ENCODE measurements around the gene KIF26B. TPM values are rescaled to one million over a fixed set of nuclear protein-coding genes. Genes with fewer than 3 reads are reported as not detected.

KIF26B gene
- total and polyA plus RNA-seq, 10 of the 15 experiments (the other 5 are each of a cell fraction or from before 2014, with no cell fraction given): 0.35 to 11.6 (median 2.2) TPM

DNA sequence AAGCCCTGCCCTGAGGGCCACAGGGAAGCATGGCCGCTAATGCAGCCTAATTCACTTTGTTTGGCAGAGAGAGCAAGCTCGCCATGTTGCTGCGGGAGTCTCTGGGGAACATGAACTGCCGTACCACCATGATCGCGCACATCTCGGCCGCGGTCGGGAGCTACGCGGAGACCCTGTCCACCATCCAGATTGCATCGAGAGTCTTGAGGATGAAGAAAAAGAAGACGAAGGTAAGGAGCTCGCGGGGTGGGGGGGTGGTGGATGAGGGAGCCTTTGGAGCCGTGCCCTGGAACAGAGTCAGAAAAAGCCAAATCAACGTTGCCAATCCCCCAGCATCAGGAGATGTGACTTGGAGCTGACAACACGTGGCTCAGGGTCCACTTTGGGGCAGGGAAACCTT, 529.4 kb downstream of the KIF26B start:
- no peaks in the 10 kb centered on the region for H4K20me1 ChIP-seq (ENCODE audit: control insufficient read depth, insufficient read depth)
- ATAC-seq: no peak
- H2AFZ ChIP-seq (ENCODE audit: control insufficient read depth, low read depth, low read length): no peak overlapping the region
- CTCF ChIA-PET: no interaction called here
- RAD21 ChIA-PET (ENCODE audit: unreplicated experiment): no interaction called here
- no peak overlapping the region for H3K27ac ChIP-seq (ENCODE audit: control insufficient read depth, insufficient read depth)
- H3K9ac ChIP-seq (ENCODE audit: control insufficient read depth, insufficient read depth, low read length): no peak overlapping the region
- 71% methylated on average over 19 of the region's 19 CpGs for WGBS (ENCODE audit: insufficient coverage, insufficient replicate concordance, low lambda C conversion rate, missing lambda C conversion rate)
- no peaks in the 10 kb centered on the region for H3K79me2 ChIP-seq (ENCODE audit: control insufficient read depth, insufficient read depth, low read length)
- no peaks in the 10 kb centered on the region for H3K9me3 ChIP-seq (replicated peaks; ENCODE audit: control insufficient read depth, insufficient read depth, low read length)
- in situ Hi-C loops (cut with MboI) (no loop called here), intact Hi-C loops (cut with micrococcal nuclease; ENCODE audit: unreplicated experiment) (no loop called here)
- no TSS peak for BruUV-seq (replicated peaks)
- FAIRE-seq: no peak
- H3K4me3 ChIP-seq: no peak overlapping the region
- no peak for DNase-seq (ENCODE audit: low read depth, low spot score)
- SMC1A ChIA-PET (ENCODE audit: uncharacterized antibody, unreplicated experiment): no interaction called here
- no peak overlapping the region for H3K4me2 ChIP-seq (ENCODE audit: control insufficient read depth, insufficient read depth)
- TF ChIP-seq KLF5 (IDR thresholded peaks at IDR 0.05; ENCODE audit: partially characterized antibody): no peak
- no peak for TF ChIP-seq ASH2L (IDR thresholded peaks at IDR 0.05; ENCODE audit: borderline replicate concordance, low read depth)
- TF ChIP-seq FOXM1 (IDR thresholded peaks at IDR 0.05; ENCODE audit: low read depth, low read length): no peak
- no peak for TF ChIP-seq USF1 (IDR thresholded peaks at IDR 0.05; ENCODE audit: borderline replicate concordance, extremely low read length, insufficient read depth, low read depth, low read length)
- no peak for TF ChIP-seq PAX5 (IDR thresholded peaks at IDR 0.05; ENCODE audit: borderline replicate concordance, low read depth, low read length)
- no peak for TF ChIP-seq SKIL (IDR thresholded peaks at IDR 0.05; ENCODE audit: low read depth, poor library complexity, severe bottlenecking)
- no peak for TF ChIP-seq RCOR1 (conservative IDR thresholded peaks at IDR 0.05; ENCODE audit: low read depth, low read length)
- TF ChIP-seq NR2F1 (conservative IDR thresholded peaks at IDR 0.05): no peak
- no peak for TF ChIP-seq SMAD5 (IDR thresholded peaks at IDR 0.05; ENCODE audit: low read depth)
- no peak for TF ChIP-seq NR2C2 (IDR thresholded peaks at IDR 0.05; ENCODE audit: borderline replicate concordance, control insufficient read depth, insufficient read length, low read depth)
- no peak for TF ChIP-seq SP1 (IDR thresholded peaks at IDR 0.05; ENCODE audit: low read depth, low read length)
- TF ChIP-seq PKNOX1 (IDR thresholded peaks at IDR 0.05): no peak
- no peak for TF ChIP-seq MAX (IDR thresholded peaks at IDR 0.05; ENCODE audit: low read depth, low read length)
- no peak for TF ChIP-seq IRF4 (IDR thresholded peaks at IDR 0.05; ENCODE audit: low read depth, low read length)
- TF ChIP-seq EGR1 (IDR thresholded peaks at IDR 0.05; ENCODE audit: borderline replicate concordance in 1 of 2, low read depth in 2 of 2, low read length in 2 of 2): no peak
- TF ChIP-seq ZNF384 (IDR thresholded peaks at IDR 0.05; ENCODE audit: borderline replicate concordance, low read depth, low read length): no peak
- TF ChIP-seq POU2F2 (IDR thresholded peaks at IDR 0.05; ENCODE audit: borderline replicate concordance, low read depth, low read length): no peak
- TF ChIP-seq, protein P1, sequence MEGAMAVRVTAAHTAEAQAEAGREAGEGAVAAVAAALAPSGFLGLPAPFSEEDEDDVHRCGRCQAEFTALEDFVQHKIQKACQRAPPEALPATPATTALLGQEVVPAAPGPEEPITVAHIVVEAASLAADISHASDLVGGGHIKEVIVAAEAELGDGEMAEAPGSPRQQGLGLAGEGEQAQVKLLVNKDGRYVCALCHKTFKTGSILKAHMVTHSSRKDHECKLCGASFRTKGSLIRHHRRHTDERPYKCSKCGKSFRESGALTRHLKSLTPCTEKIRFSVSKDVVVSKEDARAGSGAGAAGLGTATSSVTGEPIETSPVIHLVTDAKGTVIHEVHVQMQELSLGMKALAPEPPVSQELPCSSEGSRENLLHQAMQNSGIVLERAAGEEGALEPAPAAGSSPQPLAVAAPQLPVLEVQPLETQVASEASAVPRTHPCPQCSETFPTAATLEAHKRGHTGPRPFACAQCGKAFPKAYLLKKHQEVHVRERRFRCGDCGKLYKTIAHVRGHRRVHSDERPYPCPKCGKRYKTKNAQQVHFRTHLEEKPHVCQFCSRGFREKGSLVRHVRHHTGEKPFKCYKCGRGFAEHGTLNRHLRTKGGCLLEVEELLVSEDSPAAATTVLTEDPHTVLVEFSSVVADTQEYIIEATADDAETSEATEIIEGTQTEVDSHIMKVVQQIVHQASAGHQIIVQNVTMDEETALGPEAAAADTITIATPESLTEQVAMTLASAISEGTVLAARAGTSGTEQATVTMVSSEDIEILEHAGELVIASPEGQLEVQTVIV (IDR thresholded peaks at IDR 0.05; ENCODE audit: borderline replicate concordance, partially characterized antibody): no peak
- no peaks in the 10 kb centered on the region; a peak in 1 of 4 replicates for H3K36me3 ChIP-seq (ENCODE audit: control insufficient read depth in 2 of 2, insufficient read depth in 2 of 2, low read length in 1 of 2)
- POLR2A ChIA-PET: no interaction called here
- H3K4me1 ChIP-seq (ENCODE audit: control insufficient read depth, insufficient read depth, low read length): no peaks in the 10 kb centered on the region
- H3K27me3 ChIP-seq (replicated peaks in 1 of 2; ENCODE audit: control insufficient read depth in 2 of 2, insufficient read depth in 2 of 2, low read length in 1 of 2): no peaks in the 10 kb centered on the region
